Renal cortex interstitium (tissue), 11 donors: ENCODE measurements around the gene CYP8B1. TPM values are rescaled to one million over a fixed set of nuclear protein-coding genes. Genes with fewer than 3 reads are reported as not detected.
"Not testable (repeated sequence)": the region's sequence is repeated elsewhere in the genome, so short reads cannot be mapped to it uniquely, and the experiment has no call there.

Experiments
- DNase-seq, 11 donors: peaks; one replicate each; pipeline ENCODE4 v3.0.0-alpha.2; 2013; ENCODE audit warnings: low read depth in 9 of 11, low spot score in 4 of 11; ENCODE audit errors: extremely low read depth in 1 of 11
- polyA plus RNA-seq, 3 donors: library from polyadenylated mRNA; unstranded; fragments of 120-200 nt; gene quantifications; one replicate each; pipeline ENCODE4 v1.2.1, GENCODE V29; 2013; ENCODE audit not compliant: insufficient read length in 3 of 3

The CYP8B1 gene
- polyA plus RNA-seq, 3 donors, result 0.95 to 1.4 (median 1.3) TPM

GRCh38 chr3:42894698-42895579 lies 19.3 kb upstream of the CYP8B1 start:
- DNase-seq, result no peak

GRCh38 chr3:42892807-42893206 lies 17.1 kb upstream of the CYP8B1 start:
- DNase-seq, result no peak

GRCh38 chr3:42892169-42892568 lies 16.5 kb upstream of the CYP8B1 start:
- DNase-seq, result no peak

- peak in 1 of 11 donors; percentile 15 for DNase-seq
Measured at GRCh38 chr3:42891042-42891441, 15.4 kb upstream of the CYP8B1 start.

- DNase-seq, result no peak
Measured at GRCh38 chr3:42887084-42887483, 11.4 kb upstream of the CYP8B1 start.

GRCh38 chr3:42886294-42886822 lies 10.7 kb upstream of the CYP8B1 start:
- no peak for DNase-seq

GRCh38 chr3:42884324-42884723 lies 8.6 kb upstream of the CYP8B1 start:
- DNase-seq, result no peak

- not testable (repeated sequence) for DNase-seq
Measured at GRCh38 chr3:42883251-42883930, 7.7 kb upstream of the CYP8B1 start.

GRCh38 chr3:42880601-42881451 lies 5.1 kb upstream of the CYP8B1 start:
- peak in 10 of 11 donors; percentile 57 to 79 (median 72) for DNase-seq

- no peak for DNase-seq
Measured at GRCh38 chr3:42880183-42880582, 4.5 kb upstream of the CYP8B1 start.

- DNase-seq, result no peak
Measured at GRCh38 chr3:42877881-42878280, 2.2 kb upstream of the CYP8B1 start.

- no peak for DNase-seq
Measured at GRCh38 chr3:42876940-42877720, 1.5 kb upstream of the CYP8B1 start.

- no peak for DNase-seq
Measured at GRCh38 chr3:42876401-42876800, 722 bp upstream of the CYP8B1 start.

GRCh38 chr3:42874749-42875148 lies 930 bp downstream of the CYP8B1 start:
- no peak for DNase-seq

- peak in 1 of 11 donors; percentile 40 for DNase-seq
Measured at GRCh38 chr3:42873221-42873982, 2.3 kb downstream of the CYP8B1 start.

GRCh38 chr3:42872718-42873117 lies 3.0 kb downstream of the CYP8B1 start:
- DNase-seq, result no peak

GRCh38 chr3:42871592-42872196 lies 4.0 kb downstream of the CYP8B1 start:
- no peak for DNase-seq
